Activated T-helper 1 cell treated with Interleukin-2 at 50 U/mL for 16 hours (primary cell): ENCODE measurements around the gene PLAC8L1.

Source experiments
- DNase-seq: peaks from one replicate; pipeline ENCODE4 v3.0.0-alpha.2; 2020; ENCODE audit warnings: low read depth

Gene PLAC8L1

DNA sequence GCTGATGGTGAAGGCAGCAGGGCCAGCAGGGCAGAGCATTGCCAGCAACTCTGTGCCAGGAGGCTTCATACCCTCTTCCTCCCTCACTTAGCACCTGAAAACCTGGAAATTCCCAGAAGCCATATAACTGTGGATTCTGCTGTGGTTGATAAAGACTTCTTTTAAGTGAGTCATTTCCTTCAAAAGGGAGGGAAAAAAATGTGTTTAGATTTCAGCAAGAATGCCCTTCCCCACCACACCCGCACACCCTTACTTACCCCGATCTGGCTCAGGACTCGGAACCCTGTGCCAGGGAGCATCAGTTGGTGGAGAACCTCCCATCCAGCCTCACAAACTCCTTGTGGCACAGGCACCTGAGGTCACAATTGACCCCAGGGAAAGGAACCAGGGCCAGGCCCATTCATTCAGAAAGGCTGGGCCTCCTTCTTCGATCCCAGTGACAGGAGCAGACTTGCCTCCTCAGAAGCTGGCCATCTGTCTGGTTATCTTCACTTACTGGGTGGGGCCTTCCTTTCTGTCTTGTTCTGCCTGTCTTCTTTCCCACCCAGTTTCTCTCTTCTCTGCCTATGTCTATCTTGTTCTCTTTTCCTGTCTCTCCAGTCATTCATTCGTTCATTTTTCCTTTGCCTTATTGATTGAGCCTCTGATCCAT lies 62.6 kb downstream of the PLAC8L1 start:
- no peak for DNase-seq

DNA sequence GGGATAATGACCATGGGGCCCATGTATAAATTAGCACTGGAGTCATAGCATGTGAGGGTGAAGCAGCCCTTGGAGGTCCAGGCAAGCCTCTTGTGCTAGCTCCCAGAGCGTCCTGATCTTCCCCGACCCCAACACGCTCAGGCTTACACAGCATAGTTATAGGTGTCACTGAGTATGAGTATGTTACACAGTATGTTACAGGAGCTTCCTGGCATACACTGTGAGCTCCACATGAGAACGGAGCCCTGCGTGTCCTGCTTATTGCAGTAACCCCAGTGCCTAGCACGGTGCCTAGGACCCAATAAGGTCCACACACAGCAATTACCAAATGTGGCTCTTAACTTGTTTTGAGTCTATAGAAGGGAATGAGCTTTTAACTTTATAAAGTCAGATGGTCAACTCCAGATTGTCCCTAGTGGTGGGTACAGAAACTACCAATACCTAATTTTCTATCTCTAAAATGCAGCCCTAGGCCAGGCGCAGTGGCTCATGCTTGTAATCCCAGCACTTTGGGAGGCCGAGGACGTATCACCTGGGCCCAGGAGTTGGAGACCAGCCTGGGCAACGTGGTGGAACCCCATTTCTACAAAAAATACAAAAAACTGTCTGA lies 64.1 kb downstream of the PLAC8L1 start:
- DNase-seq, result no peak

DNA sequence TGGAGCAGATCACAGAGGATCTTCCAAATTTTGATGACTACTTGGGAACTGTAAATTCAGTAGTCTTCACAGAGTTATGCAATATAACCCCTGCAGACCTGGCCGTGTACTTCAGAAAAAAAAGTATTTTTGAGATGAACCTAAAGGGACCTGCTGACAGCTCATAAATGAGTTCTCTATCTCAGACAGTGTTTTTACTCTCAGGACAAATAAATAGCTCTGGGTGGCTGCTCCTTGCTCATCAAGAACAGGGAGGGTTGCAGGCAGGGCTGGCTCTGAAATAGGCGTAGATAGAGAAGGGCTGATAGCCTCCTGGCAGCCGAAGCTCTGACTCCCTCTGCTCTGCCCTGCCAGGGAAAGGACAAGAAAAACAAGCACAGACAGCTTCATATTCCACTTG lies 64.8 kb downstream of the PLAC8L1 start:
- DNase-seq, result no peak

DNA sequence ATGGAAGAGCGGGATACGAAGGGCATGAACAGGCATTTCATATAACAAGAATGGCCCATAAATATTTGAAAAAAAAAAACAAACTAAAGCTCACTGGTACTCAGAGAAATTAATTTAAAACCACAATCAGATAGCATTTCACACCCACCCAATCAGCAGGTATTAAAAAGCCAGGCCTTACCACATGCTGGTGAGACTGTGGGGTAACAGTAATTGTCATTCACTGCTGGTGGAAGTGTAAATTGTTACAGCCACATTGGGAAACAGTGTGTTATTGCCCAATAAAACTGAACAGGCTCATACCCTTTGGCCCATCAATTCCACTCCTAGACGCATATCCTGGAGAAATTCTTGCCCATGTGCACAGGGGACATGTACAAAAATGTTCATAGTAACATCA lies 66.0 kb downstream of the PLAC8L1 start:
- no peak for DNase-seq

DNA sequence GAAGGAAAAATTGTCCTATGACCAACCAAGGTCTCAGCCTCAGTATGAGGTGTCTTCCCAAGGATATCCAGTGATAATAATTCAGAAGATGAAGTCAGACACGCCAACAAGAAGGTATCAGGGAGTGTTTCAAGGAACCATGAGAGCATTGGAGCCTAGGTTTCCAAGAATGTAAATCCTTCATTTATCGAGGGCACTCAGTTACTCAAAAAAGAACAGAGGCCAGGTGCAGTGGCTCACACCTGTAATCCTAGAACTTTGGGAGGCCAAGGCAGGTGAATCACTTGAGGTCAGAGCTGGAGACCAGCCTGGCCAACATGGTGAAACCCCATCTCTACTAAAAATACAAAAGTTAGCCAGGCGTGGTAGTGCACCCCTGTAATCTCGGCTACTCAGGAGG lies 70.8 kb downstream of the PLAC8L1 start:
- DNase-seq, result no peak
